ENCODE results near the gene CARD10. TPM values are rescaled to one million over a fixed set of nuclear protein-coding genes. Genes with fewer than 3 reads are reported as not detected.

Gene CARD10
- total RNA-seq, 1 donor from 2014 or later: 9.0 TPM

GRCh38 chr22:37561212-37562048 is 42.2 kb upstream of the CARD10 start:
- intact Hi-C loops (cut with micrococcal nuclease): no loop called here
- peaks cover 97% of the 10 kb centered on the region for H3K4me1 ChIP-seq

GRCh38 chr22:37560608-37561211 is 41.5 kb upstream of the CARD10 start:
- peak overlapping the region; percentile 82 for H3K4me3 ChIP-seq
- H3K27me3 ChIP-seq (ENCODE audit: low read depth): peaks cover 24% of the 10 kb centered on the region
- no peaks in the 10 kb centered on the region for H3K9me3 ChIP-seq (replicated peaks)
- peaks cover 2% of the 10 kb centered on the region for H3K36me3 ChIP-seq
- no peak for TF ChIP-seq CTCF (IDR thresholded peaks at IDR 0.05; ENCODE audit: borderline replicate concordance)
- DNase-seq: peak; percentile 69
- peak overlapping the region; percentile 98 for H3K27ac ChIP-seq (replicated peaks)
- intact Hi-C loops (cut with micrococcal nuclease): no loop called here
- peaks cover 92% of the 10 kb centered on the region for H3K4me1 ChIP-seq

More at GRCh38 chr22:37561212-37562048, 42.2 kb upstream of the CARD10 start:
- Histone ChIP-seq H3K27ac (replicated peaks) (peak overlapping the region; percentile 98), H3K9me3 (replicated peaks) (no peaks in the 10 kb centered on the region), H3K36me3 (peaks cover 9% of the 10 kb centered on the region), H3K4me3 (peak overlapping the region; percentile 82), H3K27me3 (ENCODE audit: low read depth) (peaks cover 24% of the 10 kb centered on the region)
- peak; percentile 93 for DNase-seq
- peak; percentile 86 for TF ChIP-seq CTCF (IDR thresholded peaks at IDR 0.05; ENCODE audit: borderline replicate concordance)

GRCh38 chr22:37559901-37560607 is 40.8 kb upstream of the CARD10 start, which contains the start of gene CDC42EP1:
Gene CDC42EP1 (plus strand): TSS chr22:37560480. CDS start chr22:37566350, 5,870 bp downstream.
- peaks cover 85% of the 10 kb centered on the region for H3K4me1 ChIP-seq

GRCh38 chr22:37559521-37559900 is 40.3 kb upstream of the CARD10 start:
- intact Hi-C loops (cut with micrococcal nuclease): no loop called here
- H3K27me3 ChIP-seq (ENCODE audit: low read depth): peaks cover 24% of the 10 kb centered on the region
- H3K9me3 ChIP-seq (replicated peaks): no peaks in the 10 kb centered on the region
- H3K4me3 ChIP-seq: peak overlapping the region; percentile 82
- no peak for TF ChIP-seq CTCF (IDR thresholded peaks at IDR 0.05; ENCODE audit: borderline replicate concordance)
- peak overlapping the region; percentile 98 for H3K27ac ChIP-seq (replicated peaks)
- H3K4me1 ChIP-seq: peaks cover 80% of the 10 kb centered on the region
- no peak for DNase-seq
- no peaks in the 10 kb centered on the region for H3K36me3 ChIP-seq

More at GRCh38 chr22:37559901-37560607, 40.8 kb upstream of the CARD10 start, which contains the start of gene CDC42EP1:
- DNase-seq: peak; percentile 65
- Histone ChIP-seq H3K36me3 (no peaks in the 10 kb centered on the region), H3K27me3 (ENCODE audit: low read depth) (peaks cover 24% of the 10 kb centered on the region), H3K9me3 (replicated peaks) (no peaks in the 10 kb centered on the region), H3K4me3 (peak within 1 kb of the TSS; percentile 82), H3K27ac (replicated peaks) (peak within 1 kb of the TSS; percentile 98)
- TF ChIP-seq CTCF (IDR thresholded peaks at IDR 0.05; ENCODE audit: borderline replicate concordance): no peak
- intact Hi-C loops (cut with micrococcal nuclease): no loop called here

GRCh38 chr22:37558815-37559214 is 39.6 kb upstream of the CARD10 start:
- TF ChIP-seq CTCF (IDR thresholded peaks at IDR 0.05; ENCODE audit: borderline replicate concordance): no peak
- H3K36me3 ChIP-seq: no peaks in the 10 kb centered on the region
- no peaks in the 10 kb centered on the region for H3K9me3 ChIP-seq (replicated peaks)
- H3K27me3 ChIP-seq (ENCODE audit: low read depth): peaks cover 24% of the 10 kb centered on the region
- no peak overlapping the region for H3K4me3 ChIP-seq
- H3K27ac ChIP-seq (replicated peaks): peak overlapping the region; percentile 98
- H3K4me1 ChIP-seq: peaks cover 73% of the 10 kb centered on the region
- no peak for DNase-seq
- intact Hi-C loops (cut with micrococcal nuclease): no loop called here

Measured in left ventricle myocardium inferior (tissue), 1 donor.